Panc1 (cell line): ENCODE results near the gene TM4SF5.

Source experiments
- POLR2AphosphoS5 ChIP-seq: IDR thresholded peaks from 2 replicates; pipeline ENCODE4 v1.6.1; 2012; ENCODE audit warnings: mild to moderate bottlenecking, low read depth, low read length, moderate library complexity
- TF ChIP-seq, protein P1 (sequence below): fragments of 450-650 bp; IDR thresholded peaks from 2 replicates; pipeline ENCODE4 v1.5.1; 2017; ENCODE audit warnings: mild to moderate bottlenecking

DNA sequence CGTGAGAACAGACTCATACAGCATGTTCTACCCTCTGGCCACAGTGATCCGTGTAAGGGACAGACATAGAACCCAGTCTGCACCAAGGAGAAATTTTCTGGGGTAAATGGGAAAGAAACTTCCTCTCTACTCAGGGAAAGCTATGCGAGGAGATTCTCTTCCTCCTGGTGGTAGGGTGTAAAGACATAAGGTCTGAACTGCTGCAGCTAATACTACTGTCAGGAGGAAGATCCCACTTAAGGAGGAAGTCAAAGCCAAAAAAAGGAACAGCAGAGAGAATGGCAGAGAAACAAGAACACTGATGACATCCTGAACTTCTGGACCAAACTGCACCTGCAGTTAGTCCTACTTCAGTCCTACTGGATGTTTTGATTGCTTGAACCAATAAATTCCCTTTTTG lies 7.1 kb upstream of the TM4SF5 start:
- TF ChIP-seq, protein P1, sequence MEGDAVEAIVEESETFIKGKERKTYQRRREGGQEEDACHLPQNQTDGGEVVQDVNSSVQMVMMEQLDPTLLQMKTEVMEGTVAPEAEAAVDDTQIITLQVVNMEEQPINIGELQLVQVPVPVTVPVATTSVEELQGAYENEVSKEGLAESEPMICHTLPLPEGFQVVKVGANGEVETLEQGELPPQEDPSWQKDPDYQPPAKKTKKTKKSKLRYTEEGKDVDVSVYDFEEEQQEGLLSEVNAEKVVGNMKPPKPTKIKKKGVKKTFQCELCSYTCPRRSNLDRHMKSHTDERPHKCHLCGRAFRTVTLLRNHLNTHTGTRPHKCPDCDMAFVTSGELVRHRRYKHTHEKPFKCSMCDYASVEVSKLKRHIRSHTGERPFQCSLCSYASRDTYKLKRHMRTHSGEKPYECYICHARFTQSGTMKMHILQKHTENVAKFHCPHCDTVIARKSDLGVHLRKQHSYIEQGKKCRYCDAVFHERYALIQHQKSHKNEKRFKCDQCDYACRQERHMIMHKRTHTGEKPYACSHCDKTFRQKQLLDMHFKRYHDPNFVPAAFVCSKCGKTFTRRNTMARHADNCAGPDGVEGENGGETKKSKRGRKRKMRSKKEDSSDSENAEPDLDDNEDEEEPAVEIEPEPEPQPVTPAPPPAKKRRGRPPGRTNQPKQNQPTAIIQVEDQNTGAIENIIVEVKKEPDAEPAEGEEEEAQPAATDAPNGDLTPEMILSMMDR: no peak
- TF ChIP-seq POLR2AphosphoS5: no peak
